ENCODE results near the gene BAZ2B.
"Not testable (repeated sequence)": the region's sequence is repeated elsewhere in the genome, so short reads cannot be mapped to it uniquely, and the experiment has no call there.

BAZ2B gene

GRCh38 chr2:159382447-159383028 is 233.8 kb downstream of the BAZ2B start:
- Histone ChIP-seq H3K9me3 (ENCODE audit: insufficient read depth, low read depth, low read length) (no peaks in the 10 kb centered on the region), H3K4me1 (ENCODE audit: insufficient read depth, low read length) (no peaks in the 10 kb centered on the region), H3K4me3 (ENCODE audit: low read length) (no peak overlapping the region), H3K27ac (ENCODE audit: low read length) (no peak overlapping the region), H3K9ac (ENCODE audit: low read depth, low read length) (no peak overlapping the region), H3K27me3 (ENCODE audit: insufficient read depth, low read length) (no peaks in the 10 kb centered on the region), H3K36me3 (ENCODE audit: insufficient read depth, low read depth, low read length) (peaks cover 74% of the 10 kb centered on the region)

- H3K4me1 ChIP-seq (ENCODE audit: insufficient read depth, low read length): no peaks in the 10 kb centered on the region
- H3K9ac ChIP-seq (ENCODE audit: low read depth, low read length): no peak overlapping the region
- H3K9me3 ChIP-seq (ENCODE audit: insufficient read depth, low read depth, low read length): no peaks in the 10 kb centered on the region
- H3K27ac ChIP-seq (ENCODE audit: low read length): no peak overlapping the region
- H3K36me3 ChIP-seq (ENCODE audit: insufficient read depth, low read depth, low read length): peaks cover 66% of the 10 kb centered on the region
- H3K27me3 ChIP-seq (ENCODE audit: insufficient read depth, low read length): no peaks in the 10 kb centered on the region
- no peak overlapping the region for H3K4me3 ChIP-seq (ENCODE audit: low read length)
Observed at GRCh38 chr2:159381574-159381973, 234.8 kb downstream of the BAZ2B start.

- no peak overlapping the region for H3K4me3 ChIP-seq (ENCODE audit: low read length)
- H3K9me3 ChIP-seq (ENCODE audit: insufficient read depth, low read depth, low read length): no peaks in the 10 kb centered on the region
- H3K27ac ChIP-seq (ENCODE audit: low read length): no peak overlapping the region
- H3K27me3 ChIP-seq (ENCODE audit: insufficient read depth, low read length): no peaks in the 10 kb centered on the region
- H3K36me3 ChIP-seq (ENCODE audit: insufficient read depth, low read depth, low read length): peaks cover 58% of the 10 kb centered on the region
- no peaks in the 10 kb centered on the region for H3K4me1 ChIP-seq (ENCODE audit: insufficient read depth, low read length)
- no peak overlapping the region for H3K9ac ChIP-seq (ENCODE audit: low read depth, low read length)
Observed at GRCh38 chr2:159380685-159381239, 235.6 kb downstream of the BAZ2B start.

GRCh38 chr2:159379181-159379580 is 237.2 kb downstream of the BAZ2B start:
- H3K4me3 ChIP-seq (ENCODE audit: low read length): no peak overlapping the region
- no peaks in the 10 kb centered on the region for H3K27me3 ChIP-seq (ENCODE audit: insufficient read depth, low read length)

GRCh38 chr2:159375241-159375640 is 241.1 kb downstream of the BAZ2B start:
- peaks cover 51% of the 10 kb centered on the region for H3K36me3 ChIP-seq (ENCODE audit: insufficient read depth, low read depth, low read length)
- no peak overlapping the region for H3K9ac ChIP-seq (ENCODE audit: low read depth, low read length)
- no peaks in the 10 kb centered on the region for H3K4me1 ChIP-seq (ENCODE audit: insufficient read depth, low read length)
- no peak overlapping the region for H3K4me3 ChIP-seq (ENCODE audit: low read length)
- H3K27ac ChIP-seq (ENCODE audit: low read length): no peak overlapping the region
- H3K27me3 ChIP-seq (ENCODE audit: insufficient read depth, low read length): no peaks in the 10 kb centered on the region
- H3K9me3 ChIP-seq (ENCODE audit: insufficient read depth, low read depth, low read length): no peaks in the 10 kb centered on the region

More at GRCh38 chr2:159379181-159379580, 237.2 kb downstream of the BAZ2B start:
- H3K27ac ChIP-seq (ENCODE audit: low read length): no peak overlapping the region
- H3K9ac ChIP-seq (ENCODE audit: low read depth, low read length): no peak overlapping the region
- H3K36me3 ChIP-seq (ENCODE audit: insufficient read depth, low read depth, low read length): peaks cover 56% of the 10 kb centered on the region
- H3K4me1 ChIP-seq (ENCODE audit: insufficient read depth, low read length): no peaks in the 10 kb centered on the region
- H3K9me3 ChIP-seq (ENCODE audit: insufficient read depth, low read depth, low read length): no peaks in the 10 kb centered on the region

GRCh38 chr2:159371506-159371905 is 244.8 kb downstream of the BAZ2B start:
- no peak overlapping the region for H3K9ac ChIP-seq (ENCODE audit: low read depth, low read length)
- H3K4me1 ChIP-seq (ENCODE audit: insufficient read depth, low read length): no peaks in the 10 kb centered on the region
- H3K27ac ChIP-seq (ENCODE audit: low read length): no peak overlapping the region
- H3K4me3 ChIP-seq (ENCODE audit: low read length): no peak overlapping the region
- peaks cover 64% of the 10 kb centered on the region for H3K36me3 ChIP-seq (ENCODE audit: insufficient read depth, low read depth, low read length)
- no peaks in the 10 kb centered on the region for H3K9me3 ChIP-seq (ENCODE audit: insufficient read depth, low read depth, low read length)
- H3K27me3 ChIP-seq (ENCODE audit: insufficient read depth, low read length): no peaks in the 10 kb centered on the region

- no peak overlapping the region for H3K9ac ChIP-seq (ENCODE audit: low read depth, low read length)
- peaks cover 72% of the 10 kb centered on the region for H3K36me3 ChIP-seq (ENCODE audit: insufficient read depth, low read depth, low read length)
- no peaks in the 10 kb centered on the region for H3K9me3 ChIP-seq (ENCODE audit: insufficient read depth, low read depth, low read length)
- no peaks in the 10 kb centered on the region for H3K27me3 ChIP-seq (ENCODE audit: insufficient read depth, low read length)
- H3K4me3 ChIP-seq (ENCODE audit: low read length): no peak overlapping the region
- H3K4me1 ChIP-seq (ENCODE audit: insufficient read depth, low read length): no peaks in the 10 kb centered on the region
- no peak overlapping the region for H3K27ac ChIP-seq (ENCODE audit: low read length)
Observed at GRCh38 chr2:159366538-159366937, 249.8 kb downstream of the BAZ2B start.

GRCh38 chr2:159362816-159363251 is 253.5 kb downstream of the BAZ2B start:
- peaks cover 51% of the 10 kb centered on the region for H3K36me3 ChIP-seq (ENCODE audit: insufficient read depth, low read depth, low read length)
- H3K27me3 ChIP-seq (ENCODE audit: insufficient read depth, low read length): no peaks in the 10 kb centered on the region
- H3K9me3 ChIP-seq (ENCODE audit: insufficient read depth, low read depth, low read length): no peaks in the 10 kb centered on the region
- H3K9ac ChIP-seq (ENCODE audit: low read depth, low read length): no peak overlapping the region
- H3K4me3 ChIP-seq (ENCODE audit: low read length): no peak overlapping the region
- no peaks in the 10 kb centered on the region for H3K4me1 ChIP-seq (ENCODE audit: insufficient read depth, low read length)
- no peak overlapping the region for H3K27ac ChIP-seq (ENCODE audit: low read length)

GRCh38 chr2:159362094-159362493 is 254.3 kb downstream of the BAZ2B start:
- peaks cover 48% of the 10 kb centered on the region for H3K36me3 ChIP-seq (ENCODE audit: insufficient read depth, low read depth, low read length)
- no peak overlapping the region for H3K9ac ChIP-seq (ENCODE audit: low read depth, low read length)
- H3K4me3 ChIP-seq (ENCODE audit: low read length): no peak overlapping the region
- H3K27me3 ChIP-seq (ENCODE audit: insufficient read depth, low read length): no peaks in the 10 kb centered on the region
- H3K27ac ChIP-seq (ENCODE audit: low read length): no peak overlapping the region
- H3K4me1 ChIP-seq (ENCODE audit: insufficient read depth, low read length): no peaks in the 10 kb centered on the region
- no peaks in the 10 kb centered on the region for H3K9me3 ChIP-seq (ENCODE audit: insufficient read depth, low read depth, low read length)

GRCh38 chr2:159361603-159362002 is 254.7 kb downstream of the BAZ2B start:
- H3K4me3 ChIP-seq (ENCODE audit: low read length); H3K9me3 ChIP-seq (ENCODE audit: insufficient read depth, low read depth, low read length); H3K27me3 ChIP-seq (ENCODE audit: insufficient read depth, low read length); H3K9ac ChIP-seq (ENCODE audit: low read depth, low read length); H3K4me1 ChIP-seq (ENCODE audit: insufficient read depth, low read length); H3K27ac ChIP-seq (ENCODE audit: low read length): not testable (repeated sequence)
- H3K36me3 ChIP-seq (ENCODE audit: insufficient read depth, low read depth, low read length): peaks cover 45% of the 10 kb centered on the region

GRCh38 chr2:159356053-159356554 is 260.2 kb downstream of the BAZ2B start:
- Histone ChIP-seq H3K36me3 (ENCODE audit: insufficient read depth, low read depth, low read length) (peaks cover 12% of the 10 kb centered on the region), H3K27me3 (ENCODE audit: insufficient read depth, low read length) (no peaks in the 10 kb centered on the region), H3K4me1 (ENCODE audit: insufficient read depth, low read length) (no peaks in the 10 kb centered on the region), H3K9me3 (ENCODE audit: insufficient read depth, low read depth, low read length) (no peaks in the 10 kb centered on the region), H3K9ac (ENCODE audit: low read depth, low read length) (no peak overlapping the region), H3K27ac (ENCODE audit: low read length) (no peak overlapping the region), H3K4me3 (ENCODE audit: low read length) (no peak overlapping the region)

GRCh38 chr2:159351977-159352376 is 264.4 kb downstream of the BAZ2B start:
- Histone ChIP-seq H3K36me3 (ENCODE audit: insufficient read depth, low read depth, low read length) (peaks cover 44% of the 10 kb centered on the region), H3K9ac (ENCODE audit: low read depth, low read length) (no peak overlapping the region), H3K4me1 (ENCODE audit: insufficient read depth, low read length) (no peaks in the 10 kb centered on the region), H3K27ac (ENCODE audit: low read length) (no peak overlapping the region), H3K27me3 (ENCODE audit: insufficient read depth, low read length) (no peaks in the 10 kb centered on the region), H3K4me3 (ENCODE audit: low read length) (no peak overlapping the region), H3K9me3 (ENCODE audit: insufficient read depth, low read depth, low read length) (no peaks in the 10 kb centered on the region)

Data from iPS-20b (cell line).